Activated T-cell treated with anti-CD3 and anti-CD28 coated beads, Interleukin-2, amount 50 U/mL, for 24 hours (primary cell): ENCODE results near the gene NTM.

Experiments
- DNase-seq: peaks from one replicate; pipeline ENCODE4 v3.0.0-alpha.2; 2020
- H3K27ac Mint-ChIP-seq: 2 replicates; pipeline ENCODE4 v1.8.0; 2020; ENCODE audit warnings: mild to moderate bottlenecking, mixed read lengths
- H3K27me3 Mint-ChIP-seq: 2 replicates; pipeline ENCODE4 v1.8.0; 2020; ENCODE audit warnings: mixed read lengths
- H3K36me3 Mint-ChIP-seq: 2 replicates; pipeline ENCODE4 v1.8.0; 2020; ENCODE audit warnings: low read depth, mixed read lengths
- H3K4me1 Mint-ChIP-seq: 2 replicates; pipeline ENCODE4 v1.8.0; 2020; ENCODE audit warnings: low read depth, mixed read lengths
- H3K4me3 Mint-ChIP-seq: 2 replicates; pipeline ENCODE4 v1.8.0; 2020; ENCODE audit warnings: mild to moderate bottlenecking, moderate library complexity, mixed read lengths
- H3K9me3 Mint-ChIP-seq: 2 replicates; pipeline ENCODE4 v1.8.0; 2020; ENCODE audit warnings: mixed read lengths

Gene NTM

GRCh38 chr11:131602431-131602830 lies 232.0 kb downstream of the NTM start:
- H3K4me1 Mint-ChIP-seq, result no peaks in the 10 kb centered on the region
- H3K9me3 Mint-ChIP-seq, result peaks cover 2% of the 10 kb centered on the region
- no peak for DNase-seq
- H3K36me3 Mint-ChIP-seq, result no peaks in the 10 kb centered on the region
- H3K27ac Mint-ChIP-seq, result no peak overlapping the region
- no peak overlapping the region for H3K4me3 Mint-ChIP-seq
- H3K27me3 Mint-ChIP-seq, result no peaks in the 10 kb centered on the region

DNA sequence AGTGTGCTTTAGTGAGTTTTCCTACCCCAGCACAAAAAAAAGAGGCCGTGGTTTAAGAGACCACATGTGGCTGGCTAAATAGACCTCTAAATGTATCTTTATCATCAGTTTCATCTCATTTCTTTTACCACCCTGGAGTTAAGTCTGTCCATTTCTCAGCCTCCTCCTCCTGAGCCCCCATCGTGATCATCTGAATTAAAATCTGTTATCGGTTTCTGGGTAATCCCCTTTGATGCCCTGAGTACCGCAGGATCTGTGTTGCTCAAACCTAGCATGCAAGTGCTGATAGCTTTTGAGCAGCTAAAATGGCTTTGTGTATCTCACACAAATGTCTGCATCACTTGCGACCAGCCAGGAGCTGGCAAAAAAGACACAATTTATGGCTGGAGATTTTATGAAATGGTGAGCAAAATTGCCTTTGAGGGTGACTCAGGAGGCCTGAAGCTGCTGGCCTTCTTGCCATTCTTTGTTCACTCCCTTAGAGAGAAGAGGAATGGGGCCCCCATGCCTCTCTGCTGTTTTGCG lies 236.5 kb downstream of the NTM start:
- Mint-ChIP-seq H3K27me3 (peaks cover 6% of the 10 kb centered on the region), H3K4me3 (no peak overlapping the region), H3K4me1 (no peaks in the 10 kb centered on the region)

GRCh38 chr11:131609337-131609736 lies 238.9 kb downstream of the NTM start:
- peaks cover 6% of the 10 kb centered on the region for H3K27me3 Mint-ChIP-seq
- H3K9me3 Mint-ChIP-seq, result peaks cover 2% of the 10 kb centered on the region
- H3K36me3 Mint-ChIP-seq, result no peaks in the 10 kb centered on the region
- H3K4me1 Mint-ChIP-seq, result no peaks in the 10 kb centered on the region
- no peak for DNase-seq
- H3K4me3 Mint-ChIP-seq, result no peak overlapping the region
- no peak overlapping the region for H3K27ac Mint-ChIP-seq

More for the DNA sequence above, 236.5 kb downstream of the NTM start:
- no peaks in the 10 kb centered on the region for H3K36me3 Mint-ChIP-seq
- no peak overlapping the region for H3K27ac Mint-ChIP-seq
- DNase-seq, result no peak
- peaks cover 4% of the 10 kb centered on the region for H3K9me3 Mint-ChIP-seq

DNA sequence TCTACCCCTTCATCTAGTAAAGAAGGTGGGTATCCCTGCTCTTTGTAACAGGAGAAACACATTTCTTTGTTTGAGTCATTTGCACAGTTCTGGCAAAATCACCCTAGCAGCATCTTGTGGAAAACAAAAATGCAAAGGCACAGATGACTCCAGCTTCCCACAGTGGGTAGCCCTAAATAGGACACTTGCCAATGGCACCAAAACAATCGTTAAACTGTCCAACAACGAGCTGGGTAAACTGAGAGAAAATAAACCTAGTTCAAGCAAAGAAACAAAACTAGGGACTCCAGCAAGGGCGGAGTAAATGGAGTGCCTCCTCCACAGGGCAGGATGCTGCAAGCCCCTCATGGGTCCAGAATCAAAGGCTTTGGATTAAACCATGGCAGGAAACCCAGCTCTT lies 239.5 kb downstream of the NTM start:
- DNase-seq, result no peak
- H3K36me3 Mint-ChIP-seq, result no peaks in the 10 kb centered on the region
- H3K27ac Mint-ChIP-seq, result no peak overlapping the region
- H3K9me3 Mint-ChIP-seq, result peaks cover 2% of the 10 kb centered on the region
- H3K27me3 Mint-ChIP-seq, result peaks cover 6% of the 10 kb centered on the region
- H3K4me1 Mint-ChIP-seq, result no peaks in the 10 kb centered on the region
- H3K4me3 Mint-ChIP-seq, result no peak overlapping the region

DNA sequence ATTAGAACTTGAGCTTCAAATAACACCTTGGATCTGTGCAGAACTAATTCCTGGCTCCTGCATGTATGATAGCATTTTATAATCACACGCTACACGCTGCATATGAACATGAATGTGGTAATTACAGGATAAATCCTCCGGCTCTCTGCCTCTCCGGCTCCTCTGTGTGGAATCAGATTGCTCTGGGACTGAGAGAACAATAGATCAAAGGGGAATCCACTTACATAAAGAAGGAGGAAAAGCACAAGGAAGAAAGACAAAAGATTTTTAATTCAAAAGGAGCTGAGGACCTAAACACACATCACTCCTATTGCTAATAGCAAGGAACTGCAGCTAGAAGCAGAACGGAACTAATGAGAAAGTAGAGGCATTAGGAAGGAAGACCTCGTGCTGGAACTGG lies 240.9 kb downstream of the NTM start:
- Mint-ChIP-seq H3K9me3 (peaks cover 2% of the 10 kb centered on the region), H3K4me3 (no peak overlapping the region), H3K4me1 (no peaks in the 10 kb centered on the region), H3K27me3 (peaks cover 6% of the 10 kb centered on the region), H3K27ac (no peak overlapping the region), H3K36me3 (no peaks in the 10 kb centered on the region)
- no peak for DNase-seq

DNA sequence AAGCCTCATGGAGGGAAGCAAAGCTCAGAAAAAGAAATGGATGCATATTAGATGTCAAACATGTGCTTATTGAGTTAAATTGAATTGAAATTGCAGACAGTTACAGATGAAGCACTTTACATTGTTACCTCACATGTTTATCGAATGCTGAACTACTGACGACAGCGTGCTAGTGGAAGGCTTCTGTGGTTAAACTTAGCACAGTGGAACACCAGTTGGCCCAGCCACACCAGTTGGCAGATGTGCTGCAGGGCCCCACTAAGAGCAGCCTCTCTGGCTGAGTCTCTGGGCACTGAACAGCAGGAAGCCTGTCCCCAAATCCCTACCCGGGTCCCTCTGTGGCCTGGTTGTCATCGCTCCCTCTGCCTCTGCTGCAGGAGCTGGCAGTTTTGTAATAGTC lies 242.1 kb downstream of the NTM start:
- no peak for DNase-seq
- Mint-ChIP-seq H3K4me1 (no peaks in the 10 kb centered on the region), H3K36me3 (no peaks in the 10 kb centered on the region), H3K9me3 (peaks cover 1% of the 10 kb centered on the region), H3K27ac (no peak overlapping the region), H3K4me3 (no peak overlapping the region), H3K27me3 (peaks cover 6% of the 10 kb centered on the region)

- Mint-ChIP-seq H3K27me3 (peaks cover 6% of the 10 kb centered on the region), H3K36me3 (no peaks in the 10 kb centered on the region), H3K27ac (no peak overlapping the region), H3K9me3 (no peaks in the 10 kb centered on the region), H3K4me1 (no peaks in the 10 kb centered on the region), H3K4me3 (no peak overlapping the region)
- no peak for DNase-seq
Measured at GRCh38 chr11:131614631-131615030, 244.2 kb downstream of the NTM start.

GRCh38 chr11:131615611-131616010 lies 245.2 kb downstream of the NTM start:
- H3K4me1 Mint-ChIP-seq, result no peaks in the 10 kb centered on the region
- peaks cover 3% of the 10 kb centered on the region for H3K27me3 Mint-ChIP-seq
- no peaks in the 10 kb centered on the region for H3K36me3 Mint-ChIP-seq
- H3K9me3 Mint-ChIP-seq, result no peaks in the 10 kb centered on the region
- H3K27ac Mint-ChIP-seq, result no peak overlapping the region
- DNase-seq, result no peak
- H3K4me3 Mint-ChIP-seq, result no peak overlapping the region

DNA sequence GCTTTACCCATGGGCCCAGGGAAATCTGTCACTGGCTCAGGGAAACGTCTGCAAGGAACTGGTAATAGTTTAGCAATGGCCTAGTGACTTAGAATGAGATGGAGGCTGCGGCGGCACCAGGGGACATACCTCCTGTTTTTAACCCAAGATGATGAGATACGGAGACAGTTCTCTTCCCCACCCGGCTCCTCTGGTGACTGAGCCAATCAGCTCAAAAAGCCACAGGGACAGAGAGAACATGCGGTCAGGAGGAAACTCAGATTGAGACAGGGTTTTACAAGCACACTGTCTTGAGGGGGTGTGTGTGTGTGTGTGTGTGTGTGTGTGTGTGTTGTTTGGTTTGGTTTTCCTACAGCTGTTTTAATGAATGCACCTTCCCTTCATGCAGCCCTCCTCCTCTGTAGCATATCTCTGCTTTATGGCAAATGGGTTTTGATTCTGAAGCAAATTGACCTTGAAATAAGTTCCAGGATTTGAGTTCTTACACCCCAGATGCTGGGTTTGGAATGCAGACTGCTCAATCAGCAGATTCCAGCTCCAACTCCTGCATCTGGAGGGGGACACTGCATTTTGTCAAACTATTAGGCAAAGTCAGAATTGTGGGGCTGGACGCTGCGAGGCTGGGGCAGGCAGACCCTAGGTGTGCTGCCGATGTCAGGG lies 246.2 kb downstream of the NTM start:
- no peak overlapping the region for H3K27ac Mint-ChIP-seq
- no peaks in the 10 kb centered on the region for H3K36me3 Mint-ChIP-seq
- H3K4me1 Mint-ChIP-seq, result no peaks in the 10 kb centered on the region
- DNase-seq, result no peak
- H3K27me3 Mint-ChIP-seq, result no peaks in the 10 kb centered on the region
- no peak overlapping the region for H3K4me3 Mint-ChIP-seq
- no peaks in the 10 kb centered on the region for H3K9me3 Mint-ChIP-seq

- H3K36me3 Mint-ChIP-seq, result no peaks in the 10 kb centered on the region
- no peaks in the 10 kb centered on the region for H3K27me3 Mint-ChIP-seq
- no peak overlapping the region for H3K27ac Mint-ChIP-seq
- no peaks in the 10 kb centered on the region for H3K9me3 Mint-ChIP-seq
- no peak overlapping the region for H3K4me3 Mint-ChIP-seq
- H3K4me1 Mint-ChIP-seq, result no peaks in the 10 kb centered on the region
- DNase-seq, result no peak
Measured at GRCh38 chr11:131618201-131618600, 247.8 kb downstream of the NTM start.

DNA sequence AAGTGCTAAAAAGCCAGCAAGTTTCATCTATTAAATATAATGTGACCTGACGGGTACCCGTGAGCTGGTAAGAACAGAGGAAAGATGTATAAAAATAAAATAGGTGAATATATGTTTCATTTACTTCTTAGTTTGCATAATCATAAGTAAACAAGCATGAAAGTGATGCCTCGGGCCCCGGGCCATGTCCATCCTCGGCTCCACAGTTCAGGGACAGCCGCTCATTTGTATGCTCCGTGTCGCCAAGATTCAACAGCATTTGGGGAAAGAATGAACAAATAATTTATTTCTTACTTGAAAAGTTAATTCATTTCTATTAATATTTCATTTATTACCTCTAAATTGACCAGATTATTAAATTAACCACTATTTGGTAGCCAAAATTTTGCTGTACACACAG lies 251.8 kb downstream of the NTM start:
- H3K36me3 Mint-ChIP-seq, result no peaks in the 10 kb centered on the region
- H3K4me3 Mint-ChIP-seq, result no peak overlapping the region
- H3K27me3 Mint-ChIP-seq, result no peaks in the 10 kb centered on the region

DNA sequence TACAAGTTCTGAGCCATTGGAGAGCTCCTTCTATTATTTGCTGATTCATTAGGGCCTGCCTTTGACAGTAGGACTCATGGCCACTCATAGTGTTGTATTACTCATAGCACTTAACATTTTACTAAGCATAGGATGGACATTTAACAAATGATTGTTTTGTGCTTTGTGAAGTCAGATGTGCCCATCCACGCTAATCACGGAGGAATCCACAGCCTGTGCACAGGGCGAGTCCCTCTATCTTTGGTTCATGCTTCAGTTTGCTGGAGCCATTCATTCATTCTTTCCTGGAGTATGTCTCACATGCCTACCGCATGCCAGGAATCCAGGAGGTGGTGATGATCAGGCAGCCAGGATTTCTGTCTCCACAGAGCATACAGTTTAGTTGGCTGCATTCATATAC lies 254.1 kb downstream of the NTM start:
- Mint-ChIP-seq H3K4me3 (no peak overlapping the region), H3K27me3 (no peaks in the 10 kb centered on the region), H3K9me3 (no peaks in the 10 kb centered on the region), H3K36me3 (no peaks in the 10 kb centered on the region), H3K4me1 (no peaks in the 10 kb centered on the region), H3K27ac (no peak overlapping the region)
- no peak for DNase-seq

More for the DNA sequence above, 251.8 kb downstream of the NTM start:
- no peak for DNase-seq
- H3K27ac Mint-ChIP-seq, result no peak overlapping the region
- no peaks in the 10 kb centered on the region for H3K9me3 Mint-ChIP-seq
- H3K4me1 Mint-ChIP-seq, result no peaks in the 10 kb centered on the region

DNA sequence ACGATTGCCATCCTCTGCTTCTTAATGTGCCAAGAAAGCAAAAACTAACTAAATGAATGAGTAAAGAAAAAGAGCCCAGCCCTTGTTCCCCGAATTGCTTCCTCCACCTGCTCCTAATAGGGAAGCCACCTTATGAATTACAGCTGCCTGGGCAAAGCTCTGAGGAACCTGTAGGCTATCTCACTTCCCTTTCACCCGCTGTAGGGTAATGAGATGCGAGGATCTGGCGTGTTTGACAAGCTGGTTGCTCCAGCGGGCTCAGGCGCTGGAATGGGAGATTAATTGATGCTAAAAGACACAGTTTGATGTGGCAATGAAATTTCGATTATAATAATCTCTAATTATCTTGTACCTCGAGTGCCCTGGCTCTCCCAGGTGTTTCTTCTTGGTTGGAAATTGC lies 256.4 kb downstream of the NTM start:
- Mint-ChIP-seq H3K4me3 (no peak overlapping the region), H3K36me3 (no peaks in the 10 kb centered on the region), H3K27ac (no peak overlapping the region), H3K27me3 (no peaks in the 10 kb centered on the region), H3K9me3 (no peaks in the 10 kb centered on the region), H3K4me1 (no peaks in the 10 kb centered on the region)
- DNase-seq, result no peak

DNA sequence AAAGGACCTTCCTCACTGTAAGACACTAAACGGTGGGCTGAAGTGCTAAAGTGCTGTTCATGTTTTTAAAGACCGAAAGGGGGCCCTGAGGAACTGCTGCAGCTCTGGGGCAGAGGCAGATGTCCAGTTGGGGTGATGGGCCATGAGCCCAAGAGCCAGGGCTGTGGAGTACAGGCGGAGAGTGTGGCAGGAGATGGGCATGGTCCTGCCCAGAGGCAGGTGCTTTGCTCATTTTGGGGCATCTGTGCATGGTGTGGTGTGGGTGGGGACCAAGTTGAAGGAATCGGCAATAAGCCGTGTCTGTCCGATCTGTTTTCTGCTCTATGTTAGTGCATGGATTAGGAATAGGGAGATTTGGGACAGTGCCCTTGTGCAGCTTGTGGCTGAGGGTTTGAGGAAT lies 258.3 kb downstream of the NTM start:
- DNase-seq, result no peak
- H3K4me3 Mint-ChIP-seq, result no peak overlapping the region
- no peaks in the 10 kb centered on the region for H3K36me3 Mint-ChIP-seq
- peaks cover 3% of the 10 kb centered on the region for H3K9me3 Mint-ChIP-seq
- no peak overlapping the region for H3K27ac Mint-ChIP-seq
- H3K27me3 Mint-ChIP-seq, result no peaks in the 10 kb centered on the region
- H3K4me1 Mint-ChIP-seq, result no peaks in the 10 kb centered on the region

- DNase-seq, result no peak
- Mint-ChIP-seq H3K27ac (no peak overlapping the region), H3K4me1 (no peaks in the 10 kb centered on the region), H3K36me3 (no peaks in the 10 kb centered on the region), H3K4me3 (no peak overlapping the region), H3K9me3 (peaks cover 3% of the 10 kb centered on the region), H3K27me3 (no peaks in the 10 kb centered on the region)
Measured at GRCh38 chr11:131629925-131630540, 259.6 kb downstream of the NTM start.
